KMS-11 (cell line): ENCODE measurements around the gene NPAS2.

Source experiments
- H2AFZ ChIP-seq: fragments of 200-600 bp; sonication (generic); 2 replicates; pipeline ENCODE4 v1.6.1; 2016; ENCODE audit warnings: antibody characterized with exemption, mixed run types, low read depth
- H3K27ac ChIP-seq: fragments of 200-600 bp; sonication (generic); 2 replicates; pipeline ENCODE4 v1.6.1; 2016; ENCODE audit warnings: mild to moderate bottlenecking, mixed run types
- H3K27me3 ChIP-seq: fragments of 200-600 bp; sonication (generic); 2 replicates; pipeline ENCODE4 v1.6.1; 2017; ENCODE audit warnings: mild to moderate bottlenecking, low read depth, mixed run types, moderate library complexity; ENCODE audit not compliant: insufficient read depth
- H3K36me3 ChIP-seq: fragments of 200-600 bp; sonication (generic); 2 replicates; pipeline ENCODE4 v1.6.1; 2017; ENCODE audit warnings: mild to moderate bottlenecking, mixed run types; ENCODE audit not compliant: insufficient read depth
- H3K4me1 ChIP-seq: fragments of 200-600 bp; sonication (generic); 2 replicates; pipeline ENCODE4 v1.6.1; 2016; ENCODE audit warnings: mild to moderate bottlenecking, low read depth, mixed run types; ENCODE audit not compliant: poor library complexity, severe bottlenecking
- H3K4me2 ChIP-seq: fragments of 200-600 bp; sonication (generic); 2 replicates; pipeline ENCODE4 v1.7.0; 2016; ENCODE audit warnings: mild to moderate bottlenecking, mixed run types
- H3K4me3 ChIP-seq: fragments of 200-600 bp; sonication (generic); IDR thresholded peaks from 2 replicates; pipeline ENCODE4 v1.6.1; 2017; ENCODE audit warnings: low read depth, low read length, mixed read lengths; ENCODE audit not compliant: insufficient read depth
- H3K79me2 ChIP-seq: fragments of 200-600 bp; sonication (generic); 2 replicates; pipeline ENCODE4 v1.6.1; 2016; ENCODE audit warnings: low read depth, mixed run types; ENCODE audit not compliant: insufficient read depth
- H3K9ac ChIP-seq: fragments of 200-600 bp; sonication (generic); 2 replicates; pipeline ENCODE4 v1.6.1; 2016; ENCODE audit warnings: mild to moderate bottlenecking, mixed run types
- H4K20me1 ChIP-seq: fragments of 200-600 bp; sonication (generic); 2 replicates; pipeline ENCODE4 v1.6.1; 2016; ENCODE audit warnings: mild to moderate bottlenecking, mixed run types; ENCODE audit not compliant: insufficient read depth
- TF ChIP-seq, protein P1 (sequence below): fragments of 200-600 bp; sonication (generic); conservative IDR thresholded peaks from 2 replicates; pipeline ENCODE4 v1.6.1; 2017; ENCODE audit warnings: low read depth, mild to moderate bottlenecking, antibody characterized with exemption, low read length, moderate library complexity, mixed read lengths

Gene NPAS2

DNA sequence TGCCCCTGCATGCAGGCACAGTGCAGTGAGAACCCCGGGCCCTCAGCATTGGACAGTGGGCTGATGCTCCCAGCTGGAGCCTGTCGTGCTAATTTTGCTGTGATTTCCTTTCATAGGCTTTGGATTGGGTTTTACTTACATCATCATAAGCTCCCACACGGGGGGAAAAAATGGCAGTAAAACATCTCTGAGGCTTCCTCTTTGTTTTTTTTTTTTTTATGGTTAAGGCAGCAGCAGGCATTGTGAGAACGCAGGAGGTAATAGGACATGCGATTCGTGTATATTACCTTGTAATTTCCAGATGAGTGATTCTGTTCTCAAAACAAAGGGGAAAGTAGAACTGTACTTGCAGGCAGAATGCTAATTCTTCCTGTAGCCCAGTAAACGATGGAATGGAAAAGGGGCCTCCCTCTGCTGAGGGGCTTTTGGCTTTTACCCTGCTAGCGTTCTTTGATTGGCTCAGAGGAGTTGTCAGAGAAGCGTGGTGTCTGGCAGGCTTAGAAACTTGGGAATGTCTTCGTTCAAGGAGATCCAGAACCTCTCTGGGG is 89.7 kb downstream of the NPAS2 start:
- H3K79me2 ChIP-seq, result no peaks in the 10 kb centered on the region
- no peak overlapping the region for H3K4me2 ChIP-seq
- H2AFZ ChIP-seq, result no peak overlapping the region
- no peaks in the 10 kb centered on the region for H3K36me3 ChIP-seq
- H3K9ac ChIP-seq, result no peak overlapping the region
- TF ChIP-seq, protein P1, sequence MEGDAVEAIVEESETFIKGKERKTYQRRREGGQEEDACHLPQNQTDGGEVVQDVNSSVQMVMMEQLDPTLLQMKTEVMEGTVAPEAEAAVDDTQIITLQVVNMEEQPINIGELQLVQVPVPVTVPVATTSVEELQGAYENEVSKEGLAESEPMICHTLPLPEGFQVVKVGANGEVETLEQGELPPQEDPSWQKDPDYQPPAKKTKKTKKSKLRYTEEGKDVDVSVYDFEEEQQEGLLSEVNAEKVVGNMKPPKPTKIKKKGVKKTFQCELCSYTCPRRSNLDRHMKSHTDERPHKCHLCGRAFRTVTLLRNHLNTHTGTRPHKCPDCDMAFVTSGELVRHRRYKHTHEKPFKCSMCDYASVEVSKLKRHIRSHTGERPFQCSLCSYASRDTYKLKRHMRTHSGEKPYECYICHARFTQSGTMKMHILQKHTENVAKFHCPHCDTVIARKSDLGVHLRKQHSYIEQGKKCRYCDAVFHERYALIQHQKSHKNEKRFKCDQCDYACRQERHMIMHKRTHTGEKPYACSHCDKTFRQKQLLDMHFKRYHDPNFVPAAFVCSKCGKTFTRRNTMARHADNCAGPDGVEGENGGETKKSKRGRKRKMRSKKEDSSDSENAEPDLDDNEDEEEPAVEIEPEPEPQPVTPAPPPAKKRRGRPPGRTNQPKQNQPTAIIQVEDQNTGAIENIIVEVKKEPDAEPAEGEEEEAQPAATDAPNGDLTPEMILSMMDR, result no peak
- H3K27me3 ChIP-seq, result no peaks in the 10 kb centered on the region
- no peaks in the 10 kb centered on the region for H3K4me1 ChIP-seq
- no peak overlapping the region for H3K4me3 ChIP-seq
- no peaks in the 10 kb centered on the region for H4K20me1 ChIP-seq
- no peak overlapping the region for H3K27ac ChIP-seq

DNA sequence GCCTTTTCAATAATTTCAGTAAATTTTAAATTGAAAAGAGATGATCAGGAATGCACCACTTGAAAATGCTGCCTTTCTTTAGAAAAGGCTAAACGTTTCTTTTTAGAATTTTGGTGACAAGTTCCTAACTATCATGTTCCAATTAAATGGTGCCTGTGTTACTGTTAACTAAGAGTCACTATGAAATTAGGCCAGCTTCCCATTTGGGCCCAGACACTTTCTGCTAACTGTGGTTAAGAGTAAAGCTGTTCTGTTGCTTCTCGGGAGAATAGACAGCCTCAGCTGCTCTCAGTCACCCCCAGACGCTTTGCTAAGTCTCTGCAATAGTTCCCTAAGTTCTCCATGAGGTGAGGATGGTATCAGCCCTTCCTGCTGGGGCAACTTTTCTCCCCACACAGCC is 90.2 kb downstream of the NPAS2 start:
- no peak overlapping the region for H3K4me2 ChIP-seq
- no peaks in the 10 kb centered on the region for H3K36me3 ChIP-seq
- H3K4me1 ChIP-seq, result no peaks in the 10 kb centered on the region
- H3K9ac ChIP-seq, result no peak overlapping the region
- no peaks in the 10 kb centered on the region for H3K79me2 ChIP-seq
- H3K27me3 ChIP-seq, result no peaks in the 10 kb centered on the region
- TF ChIP-seq, protein P1, result no peak
- no peak overlapping the region for H2AFZ ChIP-seq
- no peaks in the 10 kb centered on the region for H4K20me1 ChIP-seq
- H3K4me3 ChIP-seq, result no peak overlapping the region
- no peak overlapping the region for H3K27ac ChIP-seq

DNA sequence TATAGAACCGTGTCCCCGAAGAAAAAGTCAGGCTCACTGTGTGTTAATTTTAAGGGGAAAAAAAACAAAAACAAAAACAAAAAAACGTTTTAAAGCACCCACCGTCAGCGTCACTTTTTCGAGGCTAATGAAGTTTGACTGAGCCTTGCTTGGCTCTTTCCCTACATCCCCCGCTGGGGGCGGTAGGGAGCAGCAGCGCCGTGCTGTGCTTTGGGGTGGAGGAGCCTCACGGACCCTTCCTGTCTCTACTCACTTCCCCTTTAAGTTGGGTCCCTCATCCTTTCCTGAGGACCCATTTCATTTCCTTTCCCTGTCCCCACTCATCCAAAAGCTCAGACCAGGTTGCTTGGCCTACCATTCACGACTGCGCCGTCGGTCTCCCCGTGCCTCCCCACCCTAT is 99.4 kb downstream of the NPAS2 start:
- Histone ChIP-seq H3K4me2 (no peak overlapping the region), H3K4me3 (no peak overlapping the region), H3K79me2 (no peaks in the 10 kb centered on the region), H3K36me3 (no peaks in the 10 kb centered on the region), H2AFZ (no peak overlapping the region), H4K20me1 (no peaks in the 10 kb centered on the region), H3K4me1 (no peaks in the 10 kb centered on the region), H3K27ac (no peak overlapping the region), H3K9ac (no peak overlapping the region), H3K27me3 (no peaks in the 10 kb centered on the region)
- TF ChIP-seq, protein P1, result no peak

DNA sequence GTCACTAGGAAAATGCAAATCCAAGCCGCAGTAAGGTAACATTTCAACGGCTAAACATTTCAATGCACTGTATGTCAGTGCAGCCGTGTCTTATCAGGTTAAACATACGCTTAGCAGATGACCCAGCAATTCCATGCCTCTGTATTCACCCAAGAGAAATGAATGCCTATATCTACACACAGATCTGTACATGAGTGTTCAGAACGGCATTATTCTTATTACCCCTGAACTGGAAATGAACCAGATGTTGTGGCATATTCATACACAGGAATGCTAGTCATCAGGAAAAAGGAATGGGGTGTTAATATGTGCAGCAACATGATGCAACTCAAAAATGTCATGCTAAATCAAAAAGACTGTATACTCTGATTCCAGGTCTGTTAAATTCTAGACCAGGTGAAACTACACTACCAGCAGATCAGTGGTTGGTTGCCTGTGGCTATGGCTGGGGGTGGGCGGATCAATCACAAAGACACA is 101.8 kb downstream of the NPAS2 start:
- TF ChIP-seq, protein P1, result no peak
- Histone ChIP-seq H3K36me3 (no peaks in the 10 kb centered on the region), H4K20me1 (no peaks in the 10 kb centered on the region), H3K9ac (no peak overlapping the region), H3K4me2 (no peak overlapping the region), H3K79me2 (no peaks in the 10 kb centered on the region), H3K4me3 (no peak overlapping the region), H3K27ac (no peak overlapping the region), H3K4me1 (no peaks in the 10 kb centered on the region), H2AFZ (no peak overlapping the region), H3K27me3 (no peaks in the 10 kb centered on the region)
